ENCODE measurements around the gene MTX1.

The MTX1 gene

GRCh38 chr1:155254228-155254713 is 45.8 kb downstream of the MTX1 start:
- DNase-seq (ENCODE audit: low spot score) = no peak
- TF ChIP-seq CTCF (IDR thresholded peaks at IDR 0.05; ENCODE audit: extremely low read depth, insufficient read depth, missing control alignments) = no peak
- in situ Hi-C loops (cut with MboI; ENCODE audit: low pct_unique_long_range_greater_than_20kb, low sequenced_read_pairs, unreplicated experiment) = loop anchor here (25.0 kb wide), 1 partner anchor 333 kb away; no protein-coding TSS in a partner anchor

- in situ Hi-C loops (cut with MboI; ENCODE audit: low pct_unique_long_range_greater_than_20kb, low sequenced_read_pairs, unreplicated experiment) = loop anchor here (25.0 kb wide), 1 partner anchor 333 kb away; no protein-coding TSS in a partner anchor
- TF ChIP-seq CTCF (IDR thresholded peaks at IDR 0.05; ENCODE audit: extremely low read depth, insufficient read depth, missing control alignments) = no peak
- no peak for DNase-seq (ENCODE audit: low spot score)
Observed at GRCh38 chr1:155254714-155255242, 46.3 kb downstream of the MTX1 start.

DNA sequence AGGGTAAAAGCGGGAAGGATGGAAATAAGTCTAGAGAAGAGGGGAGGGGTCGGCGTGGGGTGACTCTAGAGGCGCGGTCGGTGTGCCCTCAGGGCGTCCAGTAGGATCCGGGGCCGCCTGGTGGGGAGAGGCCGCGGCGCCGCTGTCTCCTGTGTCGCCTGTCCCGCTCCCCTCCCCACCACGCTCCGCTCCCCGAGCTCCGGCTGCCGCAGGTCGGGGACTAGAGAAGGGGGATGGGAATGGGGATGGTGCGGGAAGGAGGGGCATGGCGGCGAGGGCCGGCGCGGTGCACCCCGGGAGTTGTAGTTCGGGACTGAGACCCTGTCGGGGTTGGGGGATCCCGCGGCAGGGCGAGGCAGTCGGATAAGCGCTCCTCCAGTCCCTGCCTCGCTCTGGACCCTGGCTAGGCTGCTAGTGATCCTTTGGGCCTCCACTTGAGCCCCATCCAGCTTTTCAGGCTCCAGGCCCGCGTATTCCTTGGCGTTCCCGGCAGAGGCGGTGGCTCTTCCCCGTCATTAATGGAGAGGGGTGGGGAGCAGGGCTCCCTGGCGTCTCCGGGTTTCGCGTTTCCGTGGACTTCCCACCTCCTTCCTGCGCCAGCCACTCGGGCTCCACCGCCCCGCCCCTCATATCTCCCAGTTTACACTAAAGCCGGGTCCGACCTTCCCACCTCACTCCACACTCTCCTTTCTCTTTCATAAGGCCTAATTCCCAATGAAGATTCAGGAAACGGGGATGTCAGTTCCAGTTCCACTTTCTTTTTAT is 46.9 kb downstream of the MTX1 start, which contains the start of gene ENTREP3:
TSS of gene ENTREP3 (minus strand) at position 241 of the 765 bp plus-strand sequence. CDS start 606 bp downstream, outside the sequence.
- peak; percentile 93 for DNase-seq (ENCODE audit: low spot score)
- in situ Hi-C loops (cut with MboI; ENCODE audit: low pct_unique_long_range_greater_than_20kb, low sequenced_read_pairs, unreplicated experiment) = loop anchor here (25.0 kb wide), 1 partner anchor 332 kb away; no protein-coding TSS in a partner anchor
- no peak for TF ChIP-seq CTCF (IDR thresholded peaks at IDR 0.05; ENCODE audit: extremely low read depth, insufficient read depth, missing control alignments)

GRCh38 chr1:155256058-155256852 is 47.8 kb downstream of the MTX1 start:
- TF ChIP-seq CTCF (IDR thresholded peaks at IDR 0.05; ENCODE audit: extremely low read depth, insufficient read depth, missing control alignments) = no peak
- in situ Hi-C loops (cut with MboI; ENCODE audit: low pct_unique_long_range_greater_than_20kb, low sequenced_read_pairs, unreplicated experiment) = loop anchor here (25.0 kb wide), 1 partner anchor 331 kb away; no protein-coding TSS in a partner anchor
- DNase-seq (ENCODE audit: low spot score) = no peak

DNA sequence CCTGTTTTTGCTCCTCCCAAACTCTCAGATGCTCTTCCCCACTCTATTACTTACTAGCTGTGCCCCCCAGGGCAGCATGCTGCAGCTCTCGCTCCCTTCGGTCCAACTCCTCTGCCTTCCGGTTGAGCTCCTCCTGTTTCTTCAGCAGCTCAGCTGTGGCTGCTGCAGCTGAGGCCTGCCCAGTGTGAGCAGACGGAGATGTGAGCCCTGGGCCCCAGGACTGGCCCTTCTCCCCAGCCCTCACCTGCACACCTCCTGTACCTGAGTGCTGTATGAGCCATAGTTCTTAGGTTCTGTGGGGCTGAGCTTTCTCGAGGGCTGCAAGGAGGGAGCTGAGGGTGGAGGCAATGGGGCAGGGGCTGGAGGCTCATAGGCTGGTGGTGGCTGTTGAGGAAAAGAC is 51.8 kb downstream of the MTX1 start:
- no peak for TF ChIP-seq CTCF (IDR thresholded peaks at IDR 0.05; ENCODE audit: extremely low read depth, insufficient read depth, missing control alignments)
- no peak for DNase-seq (ENCODE audit: low spot score)
- in situ Hi-C loops (cut with MboI; ENCODE audit: low pct_unique_long_range_greater_than_20kb, low sequenced_read_pairs, unreplicated experiment) = loop anchor here (25.0 kb wide), 1 partner anchor 327 kb away; no protein-coding TSS in a partner anchor

GRCh38 chr1:155261493-155261851 is 53.0 kb downstream of the MTX1 start:
- DNase-seq (ENCODE audit: low spot score) = no peak
- no peak for TF ChIP-seq CTCF (IDR thresholded peaks at IDR 0.05; ENCODE audit: extremely low read depth, insufficient read depth, missing control alignments)
- in situ Hi-C loops (cut with MboI; ENCODE audit: low pct_unique_long_range_greater_than_20kb, low sequenced_read_pairs, unreplicated experiment) = loop anchor here (25.0 kb wide), 1 partner anchor 326 kb away; no protein-coding TSS in a partner anchor

Measured in GM13977 (cell line).